HTR-8/SVneo (cell line): ENCODE data around the gene RPL18.
A peak's percentile ranks its signal among the peaks of the same experiment; 100 is the strongest.
"Not testable (repeated sequence)": the region's sequence is repeated elsewhere in the genome, so short reads cannot be mapped to it uniquely, and the experiment has no call there.

Source experiments
- DNase-seq: peaks from one replicate; pipeline ENCODE4 v3.0.0; 2011; ENCODE audit warnings: low spot score, mixed read lengths; ENCODE audit not compliant: insufficient read length
- FAIRE-seq: peaks from 2 replicates; lab custom pipeline; 2011; peaks lifted over from hg19 to GRCh38; lab: Jason Lieb, UNC

The RPL18 gene

DNA sequence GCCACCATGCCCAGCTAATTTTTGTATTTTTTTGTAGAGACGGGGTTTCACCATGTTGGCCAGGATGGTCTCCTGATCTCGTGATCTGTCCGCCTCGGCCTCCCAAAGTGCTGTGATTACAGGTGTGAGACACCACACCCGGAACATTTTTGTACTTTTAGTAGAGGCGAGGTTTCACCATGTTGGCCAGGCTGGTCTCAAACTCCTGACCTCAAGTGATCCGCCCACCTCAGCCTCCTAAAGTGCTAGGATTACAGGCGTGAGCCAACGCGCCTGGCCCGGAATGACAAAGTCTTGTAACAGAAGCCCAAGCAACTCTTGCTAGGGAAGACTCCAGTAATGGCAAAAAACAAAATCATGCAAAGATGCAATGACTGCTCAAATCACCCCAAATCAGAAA lies 13.3 kb upstream of the RPL18 start:
- DNase-seq = not testable (repeated sequence)

DNA sequence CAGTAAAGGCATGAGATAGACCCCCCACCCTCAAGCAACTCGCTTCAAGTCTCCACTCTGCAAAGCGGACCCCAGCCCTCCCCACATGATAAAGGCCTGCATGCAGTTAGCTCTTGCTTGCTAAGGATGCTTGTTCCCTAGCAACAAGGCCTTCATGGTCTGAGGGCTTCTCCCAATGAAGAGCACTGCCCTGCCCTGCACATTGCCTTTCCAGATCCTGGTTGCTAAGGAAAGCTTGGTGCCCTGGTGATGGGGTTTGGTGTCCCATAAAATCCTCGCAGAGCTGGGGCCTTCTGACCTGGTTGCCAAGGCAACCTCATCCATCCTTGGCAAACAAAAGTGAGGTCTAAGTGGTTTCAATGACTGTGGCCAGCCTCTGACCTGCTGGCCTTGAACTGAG lies 12.2 kb upstream of the RPL18 start:
- no peak for FAIRE-seq

More for the DNA sequence above, 13.3 kb upstream of the RPL18 start:
- FAIRE-seq = not testable (repeated sequence)

DNA sequence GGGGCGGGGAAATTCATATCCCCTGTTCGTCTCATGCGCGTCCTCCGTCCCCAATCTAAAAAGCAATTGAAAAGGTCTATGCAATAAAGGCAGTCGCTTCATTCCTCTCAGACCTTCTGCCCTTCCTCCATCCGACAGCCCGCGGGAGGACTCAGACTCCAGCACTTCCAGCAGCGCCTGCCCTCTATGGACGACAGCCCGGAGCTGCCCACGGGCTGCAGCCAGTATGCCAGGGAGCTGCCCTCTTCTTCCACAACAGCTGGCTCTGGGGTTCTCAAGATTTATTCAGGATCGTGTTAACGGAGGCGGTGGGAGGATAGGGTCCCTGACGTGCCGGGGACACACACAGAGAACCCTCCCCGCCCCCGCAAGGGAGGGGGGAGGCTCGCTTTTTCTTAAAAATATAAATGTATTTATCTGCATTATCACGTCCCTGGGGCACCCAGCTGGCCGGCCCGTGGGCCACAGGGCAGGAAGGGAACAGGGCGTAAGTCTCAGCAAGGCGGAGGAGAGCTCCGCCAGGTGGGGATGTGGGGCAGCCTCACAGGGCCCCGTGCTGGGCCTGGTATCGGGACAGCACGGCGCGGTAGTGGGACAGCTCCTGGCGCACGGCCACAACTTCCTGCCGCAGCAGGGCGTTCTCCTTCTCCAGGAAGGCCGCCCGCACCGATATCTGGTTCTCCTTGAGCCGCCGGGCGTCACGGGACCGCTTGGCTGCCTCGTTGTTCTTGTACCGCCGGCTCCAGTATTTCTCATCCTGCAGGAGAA lies 11.5 kb upstream of the RPL18 start:
- DNase-seq (no peak), FAIRE-seq (no peak)

More for the DNA sequence above, 12.2 kb upstream of the RPL18 start:
- DNase-seq = no peak

DNA sequence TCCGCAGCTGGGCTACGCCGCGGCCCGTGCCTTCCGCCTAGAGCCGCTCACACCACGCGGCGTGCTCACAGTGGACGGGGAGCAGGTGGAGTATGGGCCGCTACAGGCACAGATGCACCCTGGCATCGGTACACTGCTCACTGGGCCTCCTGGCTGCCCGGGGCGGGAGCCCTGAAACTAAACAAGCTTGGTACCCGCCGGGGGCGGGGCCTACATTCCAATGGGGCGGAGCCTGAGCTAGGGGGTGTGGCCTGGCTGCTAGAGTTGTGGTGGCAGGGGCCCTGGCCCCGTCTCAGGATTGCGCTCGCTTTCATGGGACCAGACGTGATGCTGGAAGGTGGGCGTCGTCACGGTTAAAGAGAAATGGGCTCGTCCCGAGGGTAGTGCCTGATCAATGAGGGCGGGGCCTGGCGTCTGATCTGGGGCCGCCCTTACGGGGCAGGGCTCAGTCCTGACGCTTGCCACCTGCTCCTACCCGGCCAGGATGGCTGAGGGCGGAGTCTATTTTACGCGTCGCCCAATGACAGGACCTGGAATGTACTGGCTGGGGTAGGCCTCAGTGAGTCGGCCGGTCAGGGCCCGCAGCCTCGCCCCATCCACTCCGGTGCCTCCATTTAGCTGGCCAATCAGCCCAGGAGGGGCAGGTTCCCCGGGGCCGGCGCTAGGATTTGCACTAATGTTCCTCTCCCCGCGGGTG lies 10.8 kb upstream of the RPL18 start:
- FAIRE-seq (no peak), DNase-seq (no peak)

DNA sequence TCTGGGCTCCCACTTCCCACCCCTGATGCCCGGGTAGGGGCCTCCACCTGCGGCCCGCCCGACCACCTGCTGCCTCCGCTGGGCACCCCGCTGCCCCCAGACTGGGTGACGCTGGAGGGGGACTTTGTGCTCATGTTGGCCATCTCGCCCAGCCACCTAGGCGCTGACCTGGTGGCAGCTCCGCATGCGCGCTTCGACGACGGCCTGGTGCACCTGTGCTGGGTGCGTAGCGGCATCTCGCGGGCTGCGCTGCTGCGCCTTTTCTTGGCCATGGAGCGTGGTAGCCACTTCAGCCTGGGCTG lies 10.3 kb upstream of the RPL18 start:
- DNase-seq (no peak), FAIRE-seq (no peak)

DNA sequence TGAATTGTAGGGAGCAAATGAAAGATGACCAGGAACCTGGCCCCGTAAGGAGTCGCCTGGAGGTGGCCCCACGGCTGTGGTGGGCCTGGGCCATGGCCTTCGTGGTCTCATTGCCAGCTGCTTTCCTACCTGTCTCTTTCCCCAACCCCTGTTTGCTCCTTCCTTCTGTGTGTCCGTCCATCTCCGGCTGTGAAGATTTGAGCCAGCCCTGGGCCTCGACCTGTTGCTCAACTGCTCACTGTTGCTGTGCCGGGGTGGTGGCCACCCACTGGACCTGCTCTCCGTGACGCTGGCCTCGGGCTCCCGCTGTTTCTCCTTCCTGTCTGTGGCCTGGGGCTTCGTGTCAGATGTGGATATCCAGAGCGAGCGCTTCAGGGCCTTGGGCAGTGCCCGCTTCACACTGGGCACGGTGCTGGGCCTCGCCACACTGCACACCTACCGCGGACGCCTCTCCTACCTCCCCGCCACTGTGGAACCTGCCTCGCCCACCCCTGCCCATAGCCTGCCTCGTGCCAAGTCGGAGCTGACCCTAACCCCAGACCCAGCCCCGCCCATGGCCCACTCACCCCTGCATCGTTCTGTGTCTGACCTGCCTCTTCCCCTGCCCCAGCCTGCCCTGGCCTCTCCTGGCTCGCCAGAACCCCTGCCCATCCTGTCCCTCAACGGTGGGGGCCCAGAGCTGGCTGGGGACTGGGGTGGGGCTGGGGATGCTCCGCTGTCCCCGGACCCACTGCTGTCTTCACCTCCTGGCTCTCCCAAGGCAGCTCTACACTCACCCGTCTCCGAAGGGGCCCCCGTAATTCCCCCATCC lies 9.7 kb upstream of the RPL18 start:
- DNase-seq (no peak), FAIRE-seq (no peak)

DNA sequence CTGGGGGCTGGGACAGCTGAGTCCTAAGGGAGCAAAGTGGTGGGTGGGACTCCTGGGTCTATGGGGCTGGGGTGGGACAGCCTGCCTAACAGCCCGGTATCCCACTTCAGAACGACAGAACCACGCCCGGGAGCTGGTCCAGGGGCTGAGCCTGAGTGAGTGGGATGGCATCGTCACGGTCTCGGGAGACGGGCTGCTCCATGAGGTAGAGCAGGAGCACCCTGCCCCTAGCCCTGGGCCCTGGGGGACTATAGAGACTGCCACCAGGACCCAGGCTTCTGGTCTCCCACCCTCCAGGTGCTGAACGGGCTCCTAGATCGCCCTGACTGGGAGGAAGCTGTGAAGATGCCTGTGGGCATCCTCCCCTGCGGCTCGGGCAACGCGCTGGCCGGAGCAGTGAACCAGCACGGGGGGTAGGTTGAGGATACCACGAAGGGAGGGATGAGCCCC lies 8.9 kb upstream of the RPL18 start:
- DNase-seq (no peak), FAIRE-seq (no peak)

DNA sequence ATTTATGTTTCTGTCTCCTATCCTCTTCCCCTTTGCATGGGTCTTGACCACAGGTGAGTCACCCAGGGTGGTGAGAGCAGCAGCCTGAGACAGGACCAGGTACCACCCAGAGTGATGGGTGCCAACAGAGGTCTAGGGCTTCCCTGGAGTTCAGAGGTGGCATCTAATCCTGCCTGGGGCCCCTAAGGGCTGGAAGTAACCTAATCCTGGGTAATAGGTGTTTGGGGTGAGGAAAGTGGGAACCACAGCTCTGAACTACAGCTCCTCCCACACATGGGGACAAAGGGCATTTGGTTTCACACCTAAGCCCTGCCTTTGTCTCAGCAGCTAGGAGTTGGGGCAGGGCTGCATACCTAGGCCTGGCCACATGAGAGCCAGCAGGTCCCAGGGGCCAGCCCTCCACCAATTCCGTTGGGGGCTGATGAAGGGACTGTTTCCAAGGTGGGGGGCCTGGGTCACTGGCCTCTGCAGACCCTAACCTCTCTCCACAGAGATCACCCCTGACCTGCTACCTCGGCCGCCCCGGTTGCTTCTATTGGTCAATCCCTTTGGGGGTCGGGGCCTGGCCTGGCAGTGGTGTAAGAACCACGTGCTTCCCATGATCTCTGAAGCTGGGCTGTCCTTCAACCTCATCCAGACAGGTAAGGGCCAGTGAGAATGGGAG lies 8.4 kb upstream of the RPL18 start:
- DNase-seq (no peak), FAIRE-seq (no peak)

DNA sequence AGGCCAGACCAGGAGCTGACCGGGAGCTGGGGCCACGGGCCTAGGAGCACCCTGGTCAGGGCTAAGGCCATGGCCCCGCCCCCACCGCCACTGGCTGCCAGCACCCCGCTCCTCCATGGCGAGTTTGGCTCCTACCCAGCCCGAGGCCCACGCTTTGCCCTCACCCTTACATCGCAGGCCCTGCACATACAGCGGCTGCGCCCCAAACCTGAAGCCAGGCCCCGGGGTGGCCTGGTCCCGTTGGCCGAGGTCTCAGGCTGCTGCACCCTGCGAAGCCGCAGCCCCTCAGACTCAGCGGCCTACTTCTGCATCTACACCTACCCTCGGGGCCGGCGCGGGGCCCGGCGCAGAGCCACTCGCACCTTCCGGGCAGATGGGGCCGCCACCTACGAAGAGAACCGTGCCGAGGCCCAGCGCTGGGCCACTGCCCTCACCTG lies 6.9 kb upstream of the RPL18 start:
- FAIRE-seq (no peak), DNase-seq (no peak)

DNA sequence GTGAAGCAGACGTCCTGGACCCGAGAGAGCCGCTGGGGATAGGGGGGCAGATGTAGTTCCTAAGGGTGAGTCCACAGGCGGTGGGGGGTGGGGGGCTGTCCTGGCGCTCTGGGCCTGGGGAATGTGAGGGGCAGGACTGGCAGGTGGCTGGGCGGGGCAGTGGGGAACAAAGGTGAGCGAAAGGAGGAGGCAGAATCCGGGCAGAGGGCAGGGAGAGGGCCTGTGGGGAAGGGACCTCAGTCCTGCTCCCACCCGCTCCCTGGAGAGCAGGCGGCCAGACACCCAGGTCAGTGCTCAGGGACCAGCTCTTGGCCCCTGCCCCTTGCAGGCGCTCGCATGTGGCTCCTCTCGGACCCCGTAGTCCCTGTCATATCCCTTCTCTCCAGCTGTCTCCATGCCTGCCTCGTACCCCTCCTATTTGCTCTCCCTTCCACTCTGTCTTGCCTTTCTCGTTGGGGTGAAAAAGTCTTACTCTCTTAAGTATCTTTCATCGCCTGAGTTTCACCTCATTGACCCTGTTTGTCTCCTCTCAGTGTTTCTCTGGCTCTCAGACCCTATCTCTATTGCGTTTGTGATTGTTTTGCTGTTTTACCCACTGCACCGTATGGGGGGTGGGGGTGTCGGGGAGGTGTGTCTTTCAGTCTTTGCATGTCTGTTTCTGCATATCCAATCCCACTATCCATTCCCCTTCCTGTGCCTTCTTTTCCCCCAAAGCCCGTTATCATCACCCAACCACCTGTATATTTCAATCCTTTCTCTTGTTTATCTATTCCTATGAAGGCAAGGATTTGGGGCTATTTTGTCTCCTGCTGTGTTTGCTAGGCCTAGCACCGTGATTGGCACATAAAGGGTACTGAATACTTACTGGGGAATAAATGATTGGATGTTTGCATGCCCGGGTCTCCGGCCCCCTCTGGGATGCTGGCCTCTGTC lies 6.1 kb upstream of the RPL18 start:
- no peak for DNase-seq
- no peak for FAIRE-seq

DNA sequence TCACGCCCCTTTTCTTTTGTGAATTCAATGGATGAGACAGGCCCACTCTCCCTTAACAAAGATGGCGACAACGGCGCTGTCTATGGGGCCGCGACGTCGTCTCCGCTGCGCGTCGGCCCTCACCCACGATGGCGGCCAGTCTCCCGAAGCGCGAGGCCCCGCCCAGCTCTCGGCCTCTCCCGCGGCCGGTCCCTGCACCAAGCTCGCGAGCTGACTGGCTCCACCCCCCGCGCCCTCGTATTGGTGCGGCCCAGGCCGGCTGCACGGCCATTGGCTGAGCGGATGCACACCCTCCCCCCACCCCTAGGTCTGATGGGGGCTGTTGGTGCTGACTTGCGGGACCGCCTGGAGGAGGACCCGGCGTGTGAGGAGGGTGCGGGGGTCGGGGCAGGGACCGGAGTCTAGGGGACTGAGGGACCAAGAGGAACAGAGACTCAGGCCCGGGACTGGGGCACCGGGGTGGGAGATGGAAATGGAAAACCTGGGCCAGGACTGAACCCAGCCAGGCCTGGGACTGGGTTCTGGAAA lies 5.2 kb upstream of the RPL18 start:
- DNase-seq = peak; percentile 88
- FAIRE-seq = peak; percentile 97

DNA sequence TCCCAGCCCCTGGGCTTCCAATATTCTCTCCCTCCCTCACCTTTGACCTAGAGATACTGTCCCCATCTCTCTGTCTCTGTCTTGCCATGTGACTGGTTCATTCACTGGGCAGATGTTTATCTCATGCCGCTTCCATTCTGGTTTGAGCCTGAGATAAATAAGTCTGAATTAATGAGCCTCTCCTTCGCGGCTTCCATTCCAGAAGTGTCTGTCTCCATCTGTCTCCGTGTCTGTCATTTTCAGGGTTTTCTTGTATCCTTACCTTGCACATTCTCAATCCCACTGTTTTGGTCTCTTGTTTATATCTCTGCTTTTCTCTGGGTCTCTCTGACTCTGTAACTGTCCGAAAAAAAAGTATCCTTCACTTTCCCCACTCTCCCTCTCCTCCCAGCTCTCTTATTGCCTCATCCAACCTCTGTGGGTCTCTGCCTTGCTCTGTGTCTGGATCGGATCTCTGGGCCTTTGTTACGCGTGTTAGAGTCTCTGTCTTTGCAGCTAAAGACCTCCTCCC lies 4.6 kb upstream of the RPL18 start:
- FAIRE-seq (no peak), DNase-seq (no peak)

DNA sequence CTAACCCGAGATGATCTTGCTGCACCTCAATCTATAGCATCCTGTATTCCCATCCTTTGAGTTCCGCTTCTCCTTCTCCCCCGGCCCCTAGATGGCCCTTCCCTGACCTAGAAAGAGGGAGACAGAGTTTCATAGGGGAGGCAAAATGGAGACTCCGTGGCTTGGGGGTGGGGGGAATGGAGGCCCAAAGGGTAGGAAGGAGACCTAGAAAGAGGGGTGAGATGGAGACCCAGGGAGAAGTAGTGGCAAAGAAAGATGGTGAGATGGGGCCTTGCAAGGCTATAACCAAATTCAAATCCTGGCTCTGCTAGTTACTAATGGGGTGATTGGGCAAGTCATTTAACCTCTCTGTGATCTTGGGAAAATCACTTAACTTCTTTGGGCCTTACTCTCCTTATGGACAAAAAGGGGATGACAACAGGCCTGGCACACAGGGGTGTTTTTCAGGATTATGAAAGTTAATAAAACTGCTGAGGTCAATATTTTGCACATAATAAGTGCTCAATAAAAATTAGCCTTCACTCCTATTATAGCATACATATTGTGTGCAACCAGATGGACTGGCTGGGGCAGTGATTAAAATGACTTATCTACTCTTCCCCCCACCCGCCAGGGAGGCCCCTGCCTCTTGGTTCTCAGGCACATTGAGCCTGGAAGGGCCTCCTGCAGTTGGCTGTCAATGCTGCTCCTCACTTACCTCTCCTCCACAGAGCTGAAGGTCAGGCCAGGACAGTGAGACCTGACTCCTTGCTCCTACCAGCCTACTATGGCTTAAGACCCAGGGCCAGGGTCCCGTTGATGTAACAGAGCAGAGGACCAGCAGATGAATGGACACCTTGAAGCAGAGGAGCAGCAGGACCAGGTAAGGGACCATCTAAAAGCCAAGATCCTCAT lies 961 bp upstream of the RPL18 start:
- DNase-seq (no peak), FAIRE-seq (no peak)

DNA sequence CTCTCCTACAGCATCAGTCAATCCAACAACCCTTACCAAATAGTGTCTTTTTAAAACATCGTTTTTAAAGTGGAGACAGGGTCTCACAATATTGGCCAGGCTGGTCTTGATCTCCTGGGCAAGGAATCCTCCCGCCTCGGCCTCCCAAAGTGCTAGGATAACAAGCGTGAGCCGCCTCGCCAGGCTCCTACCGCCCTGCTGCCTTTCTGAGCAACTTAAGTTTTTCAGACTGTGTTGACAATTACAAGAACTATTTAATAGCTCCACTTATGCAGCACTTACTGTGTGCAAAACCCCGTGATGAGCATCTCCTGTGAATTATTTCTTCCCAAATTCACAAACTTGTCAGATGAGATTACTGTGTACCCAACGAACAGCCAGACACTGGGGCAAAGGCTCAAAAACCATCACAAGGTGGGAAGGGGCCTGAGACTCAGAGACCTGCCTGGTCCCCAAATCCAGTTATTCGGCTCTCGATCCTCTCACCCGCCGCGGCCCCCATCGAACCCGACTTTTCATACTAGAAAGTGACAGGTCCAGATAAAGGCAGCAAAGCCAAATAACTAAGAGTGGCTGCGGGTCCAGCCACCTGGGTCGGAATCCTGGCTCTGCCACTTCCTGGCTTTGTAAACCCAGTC lies 581 bp downstream of the RPL18 start:
- no peak for FAIRE-seq
- no peak for DNase-seq

DNA sequence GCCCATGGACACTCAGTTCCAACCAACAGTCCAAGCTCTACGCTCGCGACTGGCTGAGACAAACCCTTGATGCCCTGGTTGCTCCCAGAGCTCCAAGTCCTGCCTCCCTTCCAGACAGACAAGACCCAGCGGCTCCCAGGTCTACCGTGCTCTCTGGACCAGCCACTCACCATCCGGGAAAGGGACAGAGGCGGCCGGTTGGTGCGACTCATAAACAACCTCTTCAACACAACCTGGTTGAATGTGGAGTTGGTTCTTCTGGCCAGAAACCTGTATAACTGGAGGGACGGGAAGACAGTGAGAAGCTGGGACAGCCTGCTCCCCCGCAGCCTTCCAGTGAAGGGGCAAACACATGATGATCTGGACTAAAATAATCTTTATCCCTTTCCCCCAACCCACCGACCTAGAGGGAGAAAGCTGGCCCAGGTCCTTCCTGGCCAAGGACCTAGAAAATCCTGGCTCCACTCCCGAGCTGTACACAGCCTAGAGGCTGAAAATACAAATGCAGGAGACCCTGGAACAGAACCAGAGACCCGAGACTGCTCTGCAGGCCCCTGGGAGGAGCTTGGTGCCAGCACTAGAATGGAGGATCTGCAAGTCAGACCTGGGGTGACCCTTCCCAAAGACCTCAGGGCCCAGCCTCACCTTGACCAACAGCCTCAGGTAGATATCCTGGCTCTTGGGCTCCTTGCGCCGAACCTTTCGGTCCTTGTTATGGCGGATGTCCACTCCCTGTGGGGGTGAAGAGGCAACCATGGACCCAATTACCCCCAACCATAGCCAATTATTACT lies 1.6 kb downstream of the RPL18 start:
- no peak for DNase-seq
- no peak for FAIRE-seq

DNA sequence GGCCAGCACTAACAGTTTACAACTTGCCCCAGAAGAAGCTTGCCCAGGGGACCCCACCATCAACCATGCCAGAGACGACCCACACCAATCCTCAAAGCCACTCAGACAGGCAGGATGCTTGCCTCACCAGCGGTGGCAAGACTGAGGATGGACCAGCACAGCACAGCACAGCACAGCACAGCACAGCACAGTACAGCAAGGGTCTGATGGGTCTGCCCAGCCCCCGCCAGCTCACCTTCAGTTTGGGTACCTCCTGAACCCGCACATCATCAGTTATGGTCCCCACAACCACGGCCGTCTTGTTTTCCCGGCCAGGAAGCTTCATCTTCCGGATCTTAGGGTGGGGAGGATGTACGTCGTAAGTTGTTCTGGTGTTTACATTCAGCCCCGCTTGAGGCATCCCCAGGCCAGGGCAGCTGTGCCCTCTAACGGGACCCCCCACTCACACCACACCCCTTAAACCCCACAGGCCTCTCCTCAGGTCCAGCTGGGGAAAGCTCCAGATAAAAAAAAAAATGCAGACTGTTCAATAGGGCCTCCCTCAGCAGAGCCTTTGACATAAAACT lies 2.4 kb downstream of the RPL18 start:
- FAIRE-seq = no peak
- no peak for DNase-seq
